HPDE6-E6E7 (cell line): ENCODE data around the gene NSMCE3.

Experiments used
- DNase-seq: peaks from one replicate; pipeline ENCODE4 v3.0.0; 2011; ENCODE audit warnings: missing footprints; ENCODE audit errors: extremely low spot score

The NSMCE3 gene

GRCh38 chr15:29269485-29270168 lies at the start of gene NSMCE3:
Gene NSMCE3 (minus strand): TSS chr15:29269822. CDS start chr15:29269705, 117 bp downstream.
- peak; percentile 67 for DNase-seq

- no peak for DNase-seq
These were observed 46.8 kb upstream of the NSMCE3 start for GRCh38 chr15:29316422-29316821.

GRCh38 chr15:29312387-29312786 lies 42.8 kb upstream of the NSMCE3 start:
- no peak for DNase-seq

GRCh38 chr15:29311696-29312095 lies 42.1 kb upstream of the NSMCE3 start:
- no peak for DNase-seq

GRCh38 chr15:29309139-29309538 lies 39.5 kb upstream of the NSMCE3 start:
- DNase-seq = no peak

- no peak for DNase-seq
These were observed 38.7 kb upstream of the NSMCE3 start for GRCh38 chr15:29308299-29308698.

GRCh38 chr15:29305556-29305955 lies 35.9 kb upstream of the NSMCE3 start:
- no peak for DNase-seq

- no peak for DNase-seq
These were observed 33.2 kb upstream of the NSMCE3 start for GRCh38 chr15:29302871-29303270.

- DNase-seq = no peak
These were observed 30.2 kb upstream of the NSMCE3 start for GRCh38 chr15:29299784-29300183.

- no peak for DNase-seq
These were observed 29.7 kb upstream of the NSMCE3 start for GRCh38 chr15:29299331-29299730.

GRCh38 chr15:29294732-29295325 lies 25.2 kb upstream of the NSMCE3 start:
- DNase-seq = no peak

- no peak for DNase-seq
These were observed 21.6 kb upstream of the NSMCE3 start for GRCh38 chr15:29291067-29291845.

- DNase-seq = no peak
These were observed 19.6 kb upstream of the NSMCE3 start for GRCh38 chr15:29289173-29289572.

GRCh38 chr15:29285386-29285785 lies 15.8 kb upstream of the NSMCE3 start:
- no peak for DNase-seq

- DNase-seq = no peak
These were observed 13.8 kb upstream of the NSMCE3 start for GRCh38 chr15:29283381-29283780.

- DNase-seq = no peak
These were observed 10.9 kb upstream of the NSMCE3 start for GRCh38 chr15:29280514-29280913.

GRCh38 chr15:29278436-29279105 lies 8.9 kb upstream of the NSMCE3 start:
- peak; percentile 38 for DNase-seq

- DNase-seq = no peak
These were observed 6.7 kb upstream of the NSMCE3 start for GRCh38 chr15:29276366-29276765.

- no peak for DNase-seq
These were observed 6.2 kb upstream of the NSMCE3 start for GRCh38 chr15:29275855-29276254.

GRCh38 chr15:29274946-29275345 lies 5.3 kb upstream of the NSMCE3 start:
- DNase-seq = no peak

GRCh38 chr15:29272219-29272618 lies 2.6 kb upstream of the NSMCE3 start:
- no peak for DNase-seq

- no peak for DNase-seq
These were observed 1.4 kb upstream of the NSMCE3 start for GRCh38 chr15:29270976-29271375.
